Measurements from ENCODE around the gene LINGO4.

DNA sequence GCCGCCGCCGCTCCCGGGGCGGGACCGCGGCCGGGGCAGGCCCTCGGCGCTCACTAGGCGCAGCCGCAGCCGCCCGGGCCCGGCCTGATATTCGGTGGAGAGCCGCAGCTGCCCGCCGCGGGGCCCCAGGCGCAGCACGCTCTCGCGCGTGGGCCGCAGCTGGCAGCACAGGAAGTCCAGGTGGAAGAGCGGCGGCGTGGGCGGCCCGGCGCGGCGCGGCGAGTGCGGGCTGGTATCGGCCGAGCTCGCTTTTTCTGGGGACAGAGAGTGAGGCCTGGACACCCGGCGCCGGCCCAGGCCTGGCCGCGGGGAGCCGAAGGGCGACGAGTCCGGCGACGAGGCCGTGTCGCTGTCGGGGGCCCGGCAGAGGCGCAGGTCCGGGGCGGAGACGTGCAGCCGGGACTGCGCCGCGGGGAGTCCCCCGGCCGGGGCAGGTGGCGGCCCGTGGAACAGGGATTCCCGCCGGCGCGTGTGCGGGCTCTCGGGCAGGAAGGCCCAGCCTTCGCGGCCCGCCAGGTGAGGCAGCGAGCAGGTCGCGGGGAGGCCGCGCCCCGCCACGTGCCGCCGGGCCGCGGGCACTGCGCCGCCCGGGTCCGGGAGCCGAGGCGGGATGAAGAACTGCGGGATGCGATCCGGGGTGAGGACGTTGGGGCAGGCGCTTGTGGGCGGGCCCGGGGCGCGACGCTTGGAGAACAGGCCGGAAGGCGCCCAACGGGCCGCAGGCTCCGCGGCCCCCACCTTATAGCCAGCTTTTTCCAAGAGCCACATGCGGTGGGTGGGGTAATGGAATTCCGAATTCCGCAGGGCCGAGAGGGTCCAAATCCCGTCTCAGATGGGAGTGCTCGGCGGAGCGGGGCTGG, 33.2 kb upstream of the LINGO4 start:
- TF ChIP-seq, protein P1, sequence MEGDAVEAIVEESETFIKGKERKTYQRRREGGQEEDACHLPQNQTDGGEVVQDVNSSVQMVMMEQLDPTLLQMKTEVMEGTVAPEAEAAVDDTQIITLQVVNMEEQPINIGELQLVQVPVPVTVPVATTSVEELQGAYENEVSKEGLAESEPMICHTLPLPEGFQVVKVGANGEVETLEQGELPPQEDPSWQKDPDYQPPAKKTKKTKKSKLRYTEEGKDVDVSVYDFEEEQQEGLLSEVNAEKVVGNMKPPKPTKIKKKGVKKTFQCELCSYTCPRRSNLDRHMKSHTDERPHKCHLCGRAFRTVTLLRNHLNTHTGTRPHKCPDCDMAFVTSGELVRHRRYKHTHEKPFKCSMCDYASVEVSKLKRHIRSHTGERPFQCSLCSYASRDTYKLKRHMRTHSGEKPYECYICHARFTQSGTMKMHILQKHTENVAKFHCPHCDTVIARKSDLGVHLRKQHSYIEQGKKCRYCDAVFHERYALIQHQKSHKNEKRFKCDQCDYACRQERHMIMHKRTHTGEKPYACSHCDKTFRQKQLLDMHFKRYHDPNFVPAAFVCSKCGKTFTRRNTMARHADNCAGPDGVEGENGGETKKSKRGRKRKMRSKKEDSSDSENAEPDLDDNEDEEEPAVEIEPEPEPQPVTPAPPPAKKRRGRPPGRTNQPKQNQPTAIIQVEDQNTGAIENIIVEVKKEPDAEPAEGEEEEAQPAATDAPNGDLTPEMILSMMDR (IDR thresholded peaks at IDR 0.05), result no peak
- TF ChIP-seq POLR2A (IDR thresholded peaks at IDR 0.05) (no peak), POLR2AphosphoS5 (IDR thresholded peaks at IDR 0.05) (no peak), EP300 (IDR thresholded peaks at IDR 0.05) (no peak)

Data from suprapubic skin (tissue), 4 donors.